HG03196 (cell line): ENCODE measurements around the gene BOLA2B.

Experiments
- ATAC-seq: cut with Tn5 transposase; IDR thresholded peaks from one replicate; pipeline ENCODE4 v1.9.1; 2021; ENCODE audit not compliant: unreplicated experiment

BOLA2B gene

GRCh38 chr16:30145657-30146056 lies 47.8 kb downstream of the BOLA2B start:
- no peak for ATAC-seq

GRCh38 chr16:30144917-30145316 lies 48.5 kb downstream of the BOLA2B start:
- ATAC-seq: no peak

- no peak for ATAC-seq
Observed at GRCh38 chr16:30144017-30144416, 49.4 kb downstream of the BOLA2B start.

GRCh38 chr16:30143347-30143702 lies 50.1 kb downstream of the BOLA2B start:
- ATAC-seq: no peak
